ENCODE measurements around the gene CYP46A1.
"Not testable (repeated sequence)": the region's sequence is repeated elsewhere in the genome, so short reads cannot be mapped to it uniquely, and the experiment has no call there.

Gene CYP46A1

DNA sequence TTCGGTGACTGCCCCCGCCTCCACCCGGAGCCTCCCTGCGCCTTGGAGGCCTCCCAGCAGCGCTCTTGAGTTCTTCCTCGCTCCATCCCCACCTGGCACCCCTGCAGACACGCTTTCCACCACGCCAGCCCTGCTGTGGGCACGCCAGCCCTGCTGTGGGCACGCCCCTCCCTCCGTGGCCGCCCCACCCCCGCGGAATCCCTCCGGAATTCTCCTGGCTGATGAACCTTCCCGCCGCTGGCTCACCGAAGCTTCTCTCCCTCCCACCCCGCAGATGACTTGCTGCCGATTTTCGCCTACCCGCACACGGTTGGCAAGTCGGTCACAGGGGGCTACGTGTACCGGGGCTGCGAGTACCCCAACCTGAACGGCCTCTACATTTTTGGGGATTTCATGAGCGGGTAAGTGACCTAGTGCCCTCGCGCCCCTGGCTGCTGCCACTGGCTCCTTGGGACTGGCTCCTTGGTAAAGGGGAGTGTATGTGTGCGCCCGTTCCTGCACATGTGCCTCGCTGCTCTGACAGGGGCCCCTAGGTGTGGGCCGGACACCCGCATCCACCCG lies 24.0 kb upstream of the CYP46A1 start:
- CTCF ChIA-PET, result interaction anchor here (1.3 kb wide), 1 partner anchor 32 kb away, joined by 4 read pairs; no protein-coding TSS in a partner anchor
- no peak overlapping the region; the same call in 1 of the 2 replicates for H3K4me3 ChIP-seq (ENCODE audit: low read depth, low read length)
- DNase-seq (ENCODE audit: low read depth, low spot score), result no peak
- POLR2A ChIA-PET, result no interaction called here
- TF ChIP-seq CTCF (IDR thresholded peaks at IDR 0.05; ENCODE audit: insufficient read depth, low read length, missing control alignments), result no peak

DNA sequence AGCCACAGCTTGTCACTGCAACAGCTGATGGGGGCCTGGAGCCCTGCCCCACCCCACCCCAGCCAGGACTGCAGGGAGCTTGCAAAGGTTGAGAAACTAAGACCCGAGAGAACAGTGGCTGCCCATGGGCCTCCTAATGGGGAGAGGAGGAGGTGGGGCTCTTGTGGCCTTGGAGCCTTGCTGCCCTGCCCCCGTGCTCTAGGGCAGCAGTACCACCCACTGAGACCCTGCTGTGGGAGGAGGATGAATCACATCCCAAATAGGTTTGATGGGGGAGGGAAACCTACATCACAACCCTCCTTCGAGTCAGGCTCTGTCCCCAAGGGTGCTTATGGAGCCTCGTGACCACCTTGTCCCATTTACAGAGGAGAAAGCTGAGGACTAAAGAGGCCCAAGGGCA lies 23.3 kb upstream of the CYP46A1 start:
- CTCF ChIA-PET, result interaction anchor here (1.3 kb wide), 1 partner anchor 33 kb away, joined by 4 read pairs; no protein-coding TSS in a partner anchor
- no peak overlapping the region for H3K4me3 ChIP-seq (ENCODE audit: low read depth, low read length)
- POLR2A ChIA-PET, result no interaction called here
- no peak for DNase-seq (ENCODE audit: low read depth, low spot score)
- no peak for TF ChIP-seq CTCF (IDR thresholded peaks at IDR 0.05; ENCODE audit: insufficient read depth, low read length, missing control alignments)

GRCh38 chr14:99661206-99661605 lies 22.9 kb upstream of the CYP46A1 start:
- CTCF ChIA-PET, result interaction anchor here (1.3 kb wide), 2 partner anchors 33 to 225 kb away, joined by 3 to 4 read pairs; no protein-coding TSS in a partner anchor
- POLR2A ChIA-PET; DNase-seq (ENCODE audit: low read depth, low spot score); H3K4me3 ChIP-seq (ENCODE audit: low read depth, low read length): not testable (repeated sequence)

DNA sequence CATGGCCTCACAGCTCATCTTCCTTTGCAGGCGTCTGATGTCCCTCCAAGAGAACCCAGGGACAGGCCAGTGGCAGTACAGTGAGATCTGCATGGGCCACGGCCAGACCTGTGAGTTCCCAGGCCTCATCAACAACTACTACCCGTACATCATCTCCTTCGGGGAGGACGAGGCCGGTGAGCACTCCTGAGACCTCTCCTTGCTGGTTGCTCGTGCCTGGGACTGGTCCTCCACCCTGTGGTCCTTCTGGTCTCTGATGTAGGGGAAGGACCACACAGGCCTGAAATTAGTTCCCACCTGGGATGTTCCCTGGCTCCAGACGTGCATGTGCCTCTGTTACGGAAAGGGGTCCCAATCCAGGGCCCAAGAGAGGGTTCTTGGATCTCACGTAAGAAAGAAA lies 21.3 kb upstream of the CYP46A1 start:
- CTCF ChIA-PET, result interaction anchor here (0.8 to 1.2 kb wide), 3 partner anchors 14 to 237 kb away, joined by 3 to 4 read pairs (median 3); no protein-coding TSS in a partner anchor

DNA sequence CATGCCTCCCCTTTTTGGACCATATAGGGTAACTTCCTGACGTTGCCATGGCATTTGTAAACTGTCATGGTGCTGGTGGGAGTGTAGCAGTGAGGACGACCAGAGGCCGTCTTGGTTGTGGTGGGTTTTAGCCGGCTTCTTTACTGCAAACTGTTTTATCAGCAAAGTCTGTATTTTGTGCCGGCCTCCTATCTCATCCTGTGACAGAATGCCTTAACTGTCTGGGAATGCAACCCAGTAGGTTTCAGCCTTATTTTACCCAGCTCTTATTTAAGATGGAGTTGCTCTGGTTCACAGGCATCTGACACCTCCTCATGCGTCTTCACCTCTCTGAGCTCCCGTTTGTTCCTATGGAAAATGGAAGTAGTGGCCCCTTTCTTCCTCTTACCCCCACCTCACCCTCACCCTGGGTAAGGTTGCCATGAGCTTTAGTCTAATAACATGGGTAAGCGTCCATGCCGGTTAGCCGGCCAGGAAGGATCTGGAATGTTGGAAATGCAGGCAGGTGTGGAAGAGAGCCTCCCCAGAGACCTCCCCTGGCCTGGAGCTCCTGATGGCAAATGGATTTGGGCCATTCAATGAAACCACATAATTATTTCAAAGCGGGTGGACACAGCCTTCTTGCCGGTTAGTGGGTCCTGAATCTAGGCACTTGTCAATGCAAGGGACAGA lies 20.6 kb upstream of the CYP46A1 start:
- CTCF ChIA-PET, result interaction anchor here (0.8 to 1.2 kb wide), 4 partner anchors 13 to 272 kb away, joined by 3 to 4 read pairs (median 3); no protein-coding TSS in a partner anchor
- no peak for TF ChIP-seq CTCF (IDR thresholded peaks at IDR 0.05; ENCODE audit: insufficient read depth, low read length, missing control alignments)
- POLR2A ChIA-PET, result no interaction called here
- no peak for DNase-seq (ENCODE audit: low read depth, low spot score)
- no peak overlapping the region for H3K4me3 ChIP-seq (ENCODE audit: low read depth, low read length)

More for the DNA sequence above, 21.3 kb upstream of the CYP46A1 start:
- POLR2A ChIA-PET, result no interaction called here
- TF ChIP-seq CTCF (IDR thresholded peaks at IDR 0.05; ENCODE audit: insufficient read depth, low read length, missing control alignments), result no peak
- no peak for DNase-seq (ENCODE audit: low read depth, low spot score)
- no peak overlapping the region for H3K4me3 ChIP-seq (ENCODE audit: low read depth, low read length)

GRCh38 chr14:99664058-99664936 lies 19.8 kb upstream of the CYP46A1 start:
- ChIA-PET POLR2A (no interaction called here), CTCF (interaction anchor here (1.1 to 1.2 kb wide), 3 partner anchors 13 to 271 kb away, joined by 3 read pairs; no protein-coding TSS in a partner anchor)
- no peak overlapping the region for H3K4me3 ChIP-seq (ENCODE audit: low read depth, low read length)
- DNase-seq (ENCODE audit: low read depth, low spot score), result no peak
- TF ChIP-seq CTCF (IDR thresholded peaks at IDR 0.05; ENCODE audit: insufficient read depth, low read length, missing control alignments), result no peak

All from AG04449 (cell line).